ENCODE measurements around the gene HOXB8.

Gene HOXB8

GRCh38 chr17:48642059-48642842, 27.2 kb upstream of the HOXB8 start:
- DNase-seq (ENCODE audit: low spot score): no peak
- in situ Hi-C loops (cut with MboI; ENCODE audit: low sequenced_read_pairs, unreplicated experiment): no loop called here
- TF ChIP-seq CTCF (IDR thresholded peaks at IDR 0.05; ENCODE audit: borderline replicate concordance, control extremely low read depth, extremely low read depth, insufficient read depth, missing control alignments): no peak

GRCh38 chr17:48641541-48642058, 26.5 kb upstream of the HOXB8 start:
- no peak for TF ChIP-seq CTCF (IDR thresholded peaks at IDR 0.05; ENCODE audit: borderline replicate concordance, control extremely low read depth, extremely low read depth, insufficient read depth, missing control alignments)
- no peak for DNase-seq (ENCODE audit: low spot score)
- in situ Hi-C loops (cut with MboI; ENCODE audit: low sequenced_read_pairs, unreplicated experiment): no loop called here

- TF ChIP-seq CTCF (IDR thresholded peaks at IDR 0.05; ENCODE audit: borderline replicate concordance, control extremely low read depth, extremely low read depth, insufficient read depth, missing control alignments): no peak
- in situ Hi-C loops (cut with MboI; ENCODE audit: low sequenced_read_pairs, unreplicated experiment): no loop called here
- no peak for DNase-seq (ENCODE audit: low spot score)
Observed at GRCh38 chr17:48640858-48641180, 25.7 kb upstream of the HOXB8 start.

- DNase-seq (ENCODE audit: low spot score): no peak
- in situ Hi-C loops (cut with MboI; ENCODE audit: low sequenced_read_pairs, unreplicated experiment): no loop called here
Observed at GRCh38 chr17:48639982-48640857, 25.1 kb upstream of the HOXB8 start.

GRCh38 chr17:48639136-48639535, 24.0 kb upstream of the HOXB8 start:
- TF ChIP-seq CTCF (IDR thresholded peaks at IDR 0.05; ENCODE audit: borderline replicate concordance, control extremely low read depth, extremely low read depth, insufficient read depth, missing control alignments): no peak
- in situ Hi-C loops (cut with MboI; ENCODE audit: low sequenced_read_pairs, unreplicated experiment): no loop called here
- DNase-seq (ENCODE audit: low spot score): no peak

More at GRCh38 chr17:48639982-48640857, 25.1 kb upstream of the HOXB8 start:
- TF ChIP-seq CTCF (IDR thresholded peaks at IDR 0.05; ENCODE audit: borderline replicate concordance, control extremely low read depth, extremely low read depth, insufficient read depth, missing control alignments): no peak

GRCh38 chr17:48637323-48638260, 22.5 kb upstream of the HOXB8 start:
- DNase-seq (ENCODE audit: low spot score): no peak
- in situ Hi-C loops (cut with MboI; ENCODE audit: low sequenced_read_pairs, unreplicated experiment): no loop called here
- no peak for TF ChIP-seq CTCF (IDR thresholded peaks at IDR 0.05; ENCODE audit: borderline replicate concordance, control extremely low read depth, extremely low read depth, insufficient read depth, missing control alignments)

All from GM13976 (cell line).